ENCODE measurements around the gene HP1BP3. TPM values are rescaled to one million over a fixed set of nuclear protein-coding genes. Genes with fewer than 3 reads are reported as not detected.

Gene HP1BP3
- total and polyA plus RNA-seq, 2 experiments from 2014 or later = 89.1 to 112 TPM

DNA sequence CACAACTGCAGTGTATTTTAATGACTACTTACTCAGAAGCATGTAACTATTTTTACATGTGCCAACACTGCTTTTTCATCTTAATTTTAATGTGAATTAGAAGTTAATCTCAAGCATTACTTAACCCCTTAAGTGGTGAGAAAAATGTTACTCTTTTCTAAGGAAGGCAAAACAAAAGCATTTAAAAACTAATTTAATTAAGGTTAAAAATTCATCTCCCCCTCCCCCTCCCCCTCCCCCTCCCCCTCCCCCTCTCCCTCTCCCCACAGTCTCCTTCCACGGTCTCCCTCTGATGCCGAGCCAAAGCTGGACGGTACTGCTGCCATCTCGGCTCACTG is 27.4 kb upstream of the HP1BP3 start (continued):
- TF ChIP-seq REST (IDR thresholded peaks at IDR 0.05; ENCODE audit: unreplicated experiment) (no peak), NANOG (IDR thresholded peaks at IDR 0.05; ENCODE audit: borderline replicate concordance) (no peak), STAT1 (IDR thresholded peaks at IDR 0.05; ENCODE audit: unreplicated experiment) (no peak), ZNF331 (CRISPR knock-in tag; IDR thresholded peaks at IDR 0.05; ENCODE audit: low read depth) (no peak)

DNA sequence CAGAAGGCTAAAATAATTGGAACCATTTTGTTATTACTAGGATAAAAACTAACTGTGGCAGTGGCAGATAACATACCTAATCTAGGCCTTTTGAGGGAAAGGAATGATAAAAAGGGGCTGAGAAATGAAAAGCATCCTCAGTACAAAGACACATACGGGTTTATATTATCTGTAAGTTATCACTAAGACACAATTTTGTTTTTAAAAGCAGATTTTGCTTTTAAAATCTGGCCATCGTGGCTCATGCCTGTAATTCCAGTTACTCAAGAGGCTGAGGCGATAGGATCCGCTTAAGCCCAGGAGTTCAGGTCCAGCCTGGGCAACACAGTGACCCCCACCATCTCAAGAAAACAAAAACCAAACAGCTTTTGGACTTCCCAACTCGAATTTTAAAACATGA is 24.8 kb upstream of the HP1BP3 start:
- Histone ChIP-seq H4K20me1 (replicated peaks; ENCODE audit: insufficient read depth) (no peaks in the 10 kb centered on the region), H3K27ac (ENCODE audit: low read depth) (no peak overlapping the region), H3K4me2 (no peak overlapping the region), H3K4me1 (ENCODE audit: insufficient read depth) (no peaks in the 10 kb centered on the region), H3K36me3 (ENCODE audit: insufficient read depth) (peaks cover 15% of the 10 kb centered on the region), H3K27me3 (ENCODE audit: insufficient read depth) (no peaks in the 10 kb centered on the region), H3F3A (replicated peaks; ENCODE audit: low read depth) (no peaks in the 10 kb centered on the region), H3K9me2 (ENCODE audit: insufficient read depth) (no peaks in the 10 kb centered on the region), H3K4me3 (no peak overlapping the region), H3K79me2 (replicated peaks; ENCODE audit: insufficient read depth) (no peaks in the 10 kb centered on the region), H2AFZ (no peak overlapping the region)
- H3K27me3 Mint-ChIP-seq (ENCODE audit: insufficient read depth, low read depth, poor library complexity) = no peaks in the 10 kb centered on the region
- no peak overlapping the region for H3K4me3 Mint-ChIP-seq
- no peaks in the 10 kb centered on the region for H3K4me1 Mint-ChIP-seq
- no peak for ATAC-seq
- H3K27ac Mint-ChIP-seq = no peak overlapping the region
- peaks cover 5% of the 10 kb centered on the region; the same call in 2 of the 3 replicates for H3K9me3 Mint-ChIP-seq
- no peak for DNase-seq (ENCODE audit: low spot score)
- peaks cover 25% of the 10 kb centered on the region for H3K36me3 Mint-ChIP-seq (ENCODE audit: low read depth)
- TF ChIP-seq CREB1 (CRISPR knock-in tag; IDR thresholded peaks at IDR 0.05; ENCODE audit: low read depth) (no peak), EZH2phosphoT487 (IDR thresholded peaks at IDR 0.05; ENCODE audit: unreplicated experiment) (no peak), REST (IDR thresholded peaks at IDR 0.05; ENCODE audit: unreplicated experiment) (no peak), EZH2 (IDR thresholded peaks at IDR 0.05; ENCODE audit: low read depth, unreplicated experiment) (no peak), NANOG (IDR thresholded peaks at IDR 0.05; ENCODE audit: borderline replicate concordance) (no peak), ZNF331 (CRISPR knock-in tag; IDR thresholded peaks at IDR 0.05; ENCODE audit: low read depth) (no peak), ZNF114 (CRISPR knock-in tag; IDR thresholded peaks at IDR 0.05) (no peak), ZNF462 (CRISPR knock-in tag; IDR thresholded peaks at IDR 0.05) (no peak), STAT1 (IDR thresholded peaks at IDR 0.05; ENCODE audit: unreplicated experiment) (no peak)
- TF ChIP-seq, protein P1, sequence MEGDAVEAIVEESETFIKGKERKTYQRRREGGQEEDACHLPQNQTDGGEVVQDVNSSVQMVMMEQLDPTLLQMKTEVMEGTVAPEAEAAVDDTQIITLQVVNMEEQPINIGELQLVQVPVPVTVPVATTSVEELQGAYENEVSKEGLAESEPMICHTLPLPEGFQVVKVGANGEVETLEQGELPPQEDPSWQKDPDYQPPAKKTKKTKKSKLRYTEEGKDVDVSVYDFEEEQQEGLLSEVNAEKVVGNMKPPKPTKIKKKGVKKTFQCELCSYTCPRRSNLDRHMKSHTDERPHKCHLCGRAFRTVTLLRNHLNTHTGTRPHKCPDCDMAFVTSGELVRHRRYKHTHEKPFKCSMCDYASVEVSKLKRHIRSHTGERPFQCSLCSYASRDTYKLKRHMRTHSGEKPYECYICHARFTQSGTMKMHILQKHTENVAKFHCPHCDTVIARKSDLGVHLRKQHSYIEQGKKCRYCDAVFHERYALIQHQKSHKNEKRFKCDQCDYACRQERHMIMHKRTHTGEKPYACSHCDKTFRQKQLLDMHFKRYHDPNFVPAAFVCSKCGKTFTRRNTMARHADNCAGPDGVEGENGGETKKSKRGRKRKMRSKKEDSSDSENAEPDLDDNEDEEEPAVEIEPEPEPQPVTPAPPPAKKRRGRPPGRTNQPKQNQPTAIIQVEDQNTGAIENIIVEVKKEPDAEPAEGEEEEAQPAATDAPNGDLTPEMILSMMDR (conservative IDR thresholded peaks at IDR 0.05; ENCODE audit: low read depth in 2 of 2) = no peak
